Stimulated activated CD4-positive, alpha-beta T cell treated with anti-CD3 and anti-CD28 coated beads, Interleukin-4, amount 100 ng/mL, for 48 hours (primary cell): ENCODE data around the gene NEDD4L.

Source experiments
- DNase-seq, 2 donors: peaks; one replicate each; pipeline ENCODE4 v3.0.0-alpha.2; 2020; ENCODE audit warnings: low read depth in 2 of 2

Gene NEDD4L

DNA sequence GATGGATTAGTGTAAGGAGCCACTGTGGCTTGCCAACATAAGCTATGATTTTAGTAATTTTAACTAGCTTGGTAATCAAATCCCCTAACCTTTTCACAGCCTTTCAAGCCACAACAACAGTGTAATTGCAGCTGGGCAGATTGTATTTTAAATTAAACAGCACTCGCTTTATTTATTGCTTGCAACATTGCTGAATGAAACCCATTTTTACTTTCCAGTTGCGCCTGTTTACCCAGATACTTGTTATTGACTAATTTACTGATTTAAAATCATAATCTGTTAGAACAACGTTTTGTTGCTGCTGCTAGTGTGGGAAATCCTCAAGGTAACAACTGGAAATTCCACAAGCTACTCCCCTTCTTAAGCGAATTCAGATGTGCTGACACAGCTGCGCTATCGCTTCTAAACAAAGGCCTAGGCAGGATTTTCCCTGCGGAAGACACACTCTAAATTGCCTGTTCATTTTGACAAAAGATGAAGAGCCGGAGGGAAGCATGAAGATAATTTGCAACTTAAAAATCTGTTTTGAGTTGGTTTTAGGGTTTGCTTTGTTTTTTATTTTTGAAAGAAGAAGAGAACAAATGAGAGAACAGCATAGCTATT, 300.9 kb downstream of the NEDD4L start:
- DNase-seq, result no peak

DNA sequence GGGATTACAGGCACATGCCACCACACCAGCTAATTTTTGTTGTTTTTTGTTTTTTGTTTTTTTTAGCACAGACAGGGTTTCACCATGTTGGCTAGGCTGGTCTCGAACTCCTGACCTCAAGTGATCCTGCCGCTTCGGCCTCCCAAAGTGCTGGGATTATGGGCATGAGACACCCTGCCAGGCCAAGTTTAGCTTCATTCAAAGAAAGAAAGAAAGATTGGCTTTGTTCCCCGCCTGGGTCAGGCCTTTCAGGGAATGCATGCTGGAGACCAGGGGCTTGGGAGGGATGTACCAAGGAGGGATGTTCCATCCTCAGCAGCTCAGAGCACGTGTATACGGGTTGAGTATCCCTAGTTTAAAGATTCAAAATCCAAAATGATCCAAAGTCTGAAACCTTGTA, 301.8 kb downstream of the NEDD4L start:
- no peak for DNase-seq

GRCh38 chr18:58347135-58347534, 303.1 kb downstream of the NEDD4L start:
- DNase-seq, result no peak

- DNase-seq, result no peak
These were observed 304.5 kb downstream of the NEDD4L start for GRCh38 chr18:58348517-58348916.

DNA sequence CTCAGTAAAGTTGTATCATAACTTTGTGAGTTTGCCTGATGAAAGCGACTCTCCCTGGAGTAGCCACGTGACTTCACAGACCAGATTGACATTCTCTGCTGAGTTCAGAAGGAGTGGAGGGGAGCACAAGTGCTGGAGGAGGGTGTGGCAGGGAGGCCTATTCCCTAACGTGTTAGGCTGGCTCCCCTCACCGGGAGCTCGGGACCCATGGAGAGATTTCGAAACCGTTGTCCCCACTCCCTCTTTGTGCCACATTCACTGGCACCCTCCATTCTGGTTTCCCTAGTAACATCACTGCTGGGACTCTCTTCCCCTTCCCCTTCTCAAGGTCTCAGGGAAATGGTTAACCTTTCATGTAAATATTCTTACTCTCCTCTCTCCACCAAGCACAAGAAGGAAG, 304.9 kb downstream of the NEDD4L start:
- DNase-seq, result no peak

- no peak for DNase-seq
These were observed 305.6 kb downstream of the NEDD4L start for GRCh38 chr18:58349650-58350049.

DNA sequence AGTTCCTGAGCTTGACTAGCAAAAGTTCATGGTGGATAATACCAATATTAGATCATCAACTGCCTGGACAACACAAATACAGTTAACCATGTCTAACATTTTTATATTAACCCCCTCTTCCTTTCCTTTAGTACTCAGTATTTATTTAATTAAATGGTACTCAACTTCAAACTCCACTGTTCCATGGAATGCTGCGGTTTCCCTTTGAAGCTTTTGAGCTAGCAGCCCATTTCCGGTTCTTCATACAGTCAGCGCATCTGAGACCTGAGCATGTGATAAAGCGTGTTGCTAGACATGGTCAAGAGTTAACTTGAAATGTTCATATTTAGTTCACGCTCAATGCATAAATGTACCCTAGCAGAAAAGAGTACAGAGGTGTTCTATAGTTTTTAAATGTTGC, 306.5 kb downstream of the NEDD4L start:
- DNase-seq, result no peak

- DNase-seq, result no peak
These were observed 307.8 kb downstream of the NEDD4L start for GRCh38 chr18:58351776-58352175.

GRCh38 chr18:58353581-58353980, 309.6 kb downstream of the NEDD4L start:
- DNase-seq, result no peak

DNA sequence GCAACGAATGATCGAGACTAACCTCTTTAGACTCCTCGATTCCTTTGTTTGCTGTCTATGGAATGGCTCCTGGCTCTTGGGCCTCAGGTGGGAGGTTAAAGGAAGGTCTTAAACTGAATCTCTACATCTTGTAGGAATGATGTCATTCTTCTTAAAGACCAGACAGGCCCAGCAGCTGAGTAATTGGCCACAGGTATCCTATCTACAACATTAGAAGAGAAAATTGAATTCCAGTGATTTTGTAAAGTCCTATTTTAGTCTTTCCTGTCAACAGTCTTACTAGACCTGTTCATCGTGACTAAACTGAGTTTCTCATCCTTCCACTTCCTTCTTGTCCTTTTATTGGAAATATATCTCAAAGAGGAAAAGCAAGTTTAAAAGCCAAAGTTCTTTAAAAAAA, 310.0 kb downstream of the NEDD4L start:
- no peak for DNase-seq

DNA sequence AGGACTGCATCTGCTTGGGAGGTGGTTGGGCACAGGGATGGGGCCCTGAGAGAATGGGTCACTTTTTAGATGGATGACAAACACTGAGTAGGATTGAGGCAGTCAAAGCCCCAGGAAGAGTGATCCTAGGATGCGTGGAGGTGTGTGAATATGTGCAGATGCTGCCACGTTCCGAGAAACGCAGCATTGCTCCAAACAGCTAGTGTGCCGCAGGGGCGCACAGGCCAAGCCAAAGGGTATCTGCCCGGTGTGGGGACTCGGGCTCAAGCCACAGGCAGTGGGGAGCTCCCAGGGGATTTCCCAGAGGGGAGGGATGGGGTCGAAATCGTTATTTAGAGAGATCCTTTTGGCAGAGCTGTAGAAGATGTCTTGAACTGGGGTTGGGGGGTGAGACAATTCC, 310.8 kb downstream of the NEDD4L start:
- no peak for DNase-seq

DNA sequence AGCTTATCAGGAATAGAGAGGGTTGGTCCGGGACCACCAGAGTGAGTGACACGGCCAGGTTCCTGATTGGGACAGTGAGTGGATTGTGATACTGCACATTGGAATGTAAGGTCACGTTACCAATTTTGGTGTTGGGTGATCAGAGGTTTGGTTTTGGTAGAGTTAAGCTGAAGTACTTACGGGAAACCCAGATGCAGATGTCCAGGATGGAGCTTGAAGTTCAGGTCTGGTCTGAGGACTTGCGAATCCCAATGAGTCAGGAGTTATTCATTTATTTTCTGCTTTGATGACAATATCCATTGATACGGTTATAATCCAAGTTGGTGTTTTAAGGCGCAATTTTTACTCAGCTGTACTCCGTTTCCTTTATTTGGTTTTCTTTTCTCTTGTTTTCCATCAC, 311.2 kb downstream of the NEDD4L start:
- no peak for DNase-seq

- DNase-seq, result no peak
These were observed 315.2 kb downstream of the NEDD4L start for GRCh38 chr18:58359218-58359617.

DNA sequence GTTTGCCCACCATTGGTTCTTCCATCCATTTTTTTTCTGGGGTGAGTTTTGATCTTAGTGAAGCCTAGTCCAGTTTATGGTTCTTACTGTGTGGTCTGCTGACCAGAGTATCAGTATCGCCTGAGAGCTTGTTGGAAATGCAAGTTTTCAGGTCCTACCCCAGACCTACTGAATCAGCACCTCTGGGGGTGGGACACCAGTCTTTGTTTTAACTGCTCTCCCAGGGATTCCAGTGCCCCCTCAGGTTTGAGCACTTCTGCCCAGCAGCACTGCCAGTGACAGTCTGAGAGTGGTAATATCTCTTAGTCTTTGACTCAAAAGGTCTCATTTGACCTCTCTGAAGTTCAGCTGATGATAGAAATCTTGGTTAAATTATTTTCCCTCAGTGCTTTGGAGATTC, 315.6 kb downstream of the NEDD4L start:
- DNase-seq, result no peak

DNA sequence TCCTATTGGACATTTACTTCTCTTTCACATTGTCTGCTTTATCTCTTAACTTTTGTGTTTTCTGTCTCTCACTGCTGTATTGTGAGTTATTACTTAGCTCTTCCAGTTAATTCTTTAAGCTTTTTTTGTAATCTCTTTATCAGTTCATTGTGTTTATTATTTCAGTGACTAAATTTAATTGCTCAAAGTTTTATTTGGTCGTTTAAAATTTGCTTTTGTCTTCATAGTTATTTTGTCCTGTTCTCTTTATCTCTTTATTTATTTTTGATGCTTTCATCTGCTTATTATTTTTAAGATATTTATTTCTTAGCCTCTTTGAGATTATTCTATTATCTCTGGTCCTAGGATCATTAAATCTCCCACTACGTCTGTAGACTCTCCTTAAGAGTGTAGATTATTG, 316.3 kb downstream of the NEDD4L start:
- no peak for DNase-seq

DNA sequence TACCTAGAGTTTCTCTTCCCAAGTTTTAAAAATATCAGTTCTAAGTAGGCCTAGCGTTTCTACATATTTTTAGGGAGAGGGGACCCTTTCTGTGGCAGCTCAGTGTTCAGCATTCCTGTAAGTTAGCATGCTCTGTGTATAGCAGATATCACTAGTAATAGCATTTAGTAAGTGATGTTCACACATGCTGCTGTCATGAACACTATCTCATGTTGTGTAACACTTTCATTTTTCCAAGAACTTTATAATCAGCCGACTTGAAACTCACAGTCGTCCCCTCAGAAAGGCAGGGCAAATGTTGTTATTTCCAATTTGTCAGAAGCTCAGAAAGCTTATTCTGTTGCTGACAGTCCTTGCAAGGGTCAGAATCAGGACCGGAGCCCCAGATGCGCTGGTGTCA, 317.2 kb downstream of the NEDD4L start:
- no peak for DNase-seq

GRCh38 chr18:58362027-58362575, 318.1 kb downstream of the NEDD4L start:
- DNase-seq, result no peak

- no peak for DNase-seq
These were observed 318.8 kb downstream of the NEDD4L start for GRCh38 chr18:58362829-58363271.

GRCh38 chr18:58363767-58364540, 319.9 kb downstream of the NEDD4L start:
- DNase-seq, result no peak

DNA sequence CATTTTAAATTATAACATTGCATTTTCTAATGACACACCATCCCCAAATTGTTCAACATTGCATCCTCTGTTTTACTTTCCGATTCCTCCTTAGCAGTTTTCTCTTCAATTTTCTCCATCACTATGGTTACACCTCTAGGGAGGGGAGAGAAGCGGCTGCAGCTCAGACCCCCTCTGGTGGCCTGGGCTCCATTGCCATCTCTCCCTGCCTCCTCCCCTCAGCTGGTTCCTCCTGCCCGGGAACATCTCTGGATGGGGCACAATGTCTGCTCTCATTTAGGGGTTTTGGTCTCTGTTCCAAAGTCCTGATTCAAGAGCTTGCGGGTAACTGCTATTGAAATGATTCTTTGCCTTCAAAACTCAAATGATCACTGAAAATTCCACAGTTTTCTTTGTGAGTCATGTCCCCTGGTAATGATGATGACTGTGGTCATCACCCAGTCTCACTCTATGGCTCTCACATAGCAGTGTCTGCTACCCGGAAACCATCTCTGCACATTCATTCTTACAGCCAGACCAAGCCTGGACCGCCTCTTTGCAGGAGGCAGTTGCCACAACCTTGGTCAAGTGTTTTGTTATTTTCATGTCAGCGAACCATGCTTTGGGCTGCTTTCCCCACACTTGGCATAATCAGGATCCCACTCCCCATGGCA, 321.0 kb downstream of the NEDD4L start:
- DNase-seq, result no peak

GRCh38 chr18:58367425-58368140, 323.6 kb downstream of the NEDD4L start:
- DNase-seq, result no peak

GRCh38 chr18:58369616-58370015, 325.6 kb downstream of the NEDD4L start:
- DNase-seq, result no peak
